GM21717 (cell line): Measurements from ENCODE around the gene PRKX.
A peak's percentile ranks its signal among the peaks of the same experiment; 100 is the strongest.
"Not testable (repeated sequence)": the region's sequence is repeated elsewhere in the genome, so short reads cannot be mapped to it uniquely, and the experiment has no call there.

Experiments
- ATAC-seq: cut with Tn5 transposase; IDR thresholded peaks from one replicate; pipeline ENCODE4 v1.9.1; 2021; ENCODE audit warnings: mild to moderate bottlenecking, moderate library complexity; ENCODE audit not compliant: unreplicated experiment

Gene PRKX

DNA sequence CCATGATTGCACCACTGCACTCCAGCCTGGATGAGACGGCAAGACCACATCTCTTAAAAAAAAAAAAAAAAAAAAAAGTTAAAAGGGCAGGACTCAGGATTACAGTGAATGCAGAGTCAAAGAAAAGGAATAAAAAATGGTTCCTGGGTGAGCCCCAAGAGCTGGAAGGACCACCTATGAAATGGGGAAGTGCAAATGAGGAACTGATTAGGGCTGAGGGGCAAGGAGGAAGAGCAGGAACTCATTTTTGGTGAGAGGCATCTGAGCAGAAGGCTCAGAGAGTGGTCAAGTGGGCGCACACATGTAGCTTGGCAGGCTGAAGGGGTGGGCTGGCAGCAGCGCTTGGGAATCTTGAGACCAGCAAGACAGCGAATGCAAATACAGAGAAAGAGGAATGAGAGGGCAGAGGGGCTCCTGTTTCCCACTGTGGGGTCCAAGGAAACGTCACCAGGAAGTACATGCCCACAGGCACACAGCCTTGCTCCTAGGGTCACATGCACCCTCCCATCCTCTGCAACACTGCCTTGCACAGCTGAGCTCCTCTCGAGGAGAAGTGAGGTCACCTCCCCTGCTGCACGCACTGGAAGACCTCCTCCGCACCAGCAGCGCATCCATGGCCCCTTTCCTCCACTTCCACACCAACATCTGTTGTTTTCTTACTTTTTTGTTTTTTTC is 49.7 kb downstream of the PRKX start:
- ATAC-seq, result not testable (repeated sequence)

DNA sequence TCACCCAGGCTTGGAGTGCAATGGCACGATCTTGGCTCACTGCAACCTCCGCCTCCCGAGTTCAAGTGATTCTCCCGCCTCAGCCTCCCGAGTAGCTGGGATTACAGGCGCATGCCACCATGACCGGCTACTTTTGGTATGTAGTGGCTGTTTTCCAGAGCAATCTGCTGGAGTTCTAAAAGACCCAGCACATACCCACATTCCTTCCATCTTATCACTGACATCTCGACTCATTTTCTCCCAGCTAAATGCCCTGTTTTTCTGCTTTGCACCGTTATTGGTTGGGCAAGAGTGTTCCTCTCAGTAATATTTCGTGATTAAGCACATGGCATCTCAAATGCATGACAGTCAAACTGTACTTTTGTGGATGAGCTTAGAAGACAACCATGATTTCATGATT is 53.7 kb downstream of the PRKX start:
- no peak for ATAC-seq

DNA sequence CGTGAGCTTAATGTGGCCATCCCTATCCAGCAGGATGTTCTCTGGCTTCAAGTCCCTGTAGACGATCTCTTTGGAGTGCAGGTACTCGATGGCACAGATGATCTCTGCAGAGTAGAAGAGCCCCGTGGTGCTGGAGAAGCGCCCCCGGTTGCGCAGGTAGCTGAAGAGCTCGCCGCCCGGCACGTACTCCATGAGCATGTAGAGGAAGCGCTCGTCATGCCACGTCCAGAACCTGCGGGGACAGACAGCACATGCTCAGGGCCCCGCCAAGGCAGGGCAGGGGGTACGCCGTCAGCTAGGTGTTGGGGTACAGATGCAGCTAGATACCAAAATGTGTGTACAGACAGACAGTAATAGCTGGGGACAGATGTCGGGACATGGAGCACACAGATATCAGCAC is 58.3 kb downstream of the PRKX start:
- no peak for ATAC-seq

DNA sequence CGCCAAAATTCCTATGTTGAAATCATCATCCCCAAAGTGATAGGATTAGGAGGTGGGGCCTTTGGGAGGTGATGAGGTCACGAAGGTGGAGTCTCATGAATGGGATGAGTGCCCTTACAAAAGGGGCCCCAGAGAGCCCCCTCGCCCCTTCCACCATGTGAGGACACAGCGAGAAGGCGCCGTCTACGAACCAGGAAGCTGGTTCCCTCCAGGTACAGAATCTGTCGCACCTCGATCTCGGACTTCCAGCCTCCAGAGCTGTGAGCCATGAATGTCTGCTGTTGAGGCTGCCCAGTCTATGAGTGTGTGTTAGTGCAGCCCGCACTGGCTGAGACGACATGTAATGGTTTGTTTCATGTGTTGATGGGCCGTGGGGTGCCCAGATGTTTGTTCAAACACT is 60.3 kb downstream of the PRKX start:
- ATAC-seq, result no peak

DNA sequence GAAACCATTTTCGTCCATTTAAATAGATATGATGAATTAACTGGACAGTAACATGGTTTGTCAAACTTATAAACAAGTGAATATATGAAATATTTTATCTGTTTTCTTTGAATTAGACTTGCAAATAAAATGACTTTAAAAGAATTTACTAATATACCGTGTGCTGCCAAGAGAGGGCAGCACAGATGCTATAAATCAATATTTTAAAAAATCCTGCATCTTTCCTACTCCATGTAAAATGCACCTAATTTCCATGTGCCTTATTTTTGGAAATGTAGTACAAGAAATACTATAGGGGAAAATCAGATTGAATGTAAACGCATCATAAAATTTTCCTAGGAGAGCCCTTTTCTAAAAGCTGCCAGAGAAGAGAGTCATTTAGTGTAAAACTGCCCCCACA is 62.2 kb downstream of the PRKX start:
- ATAC-seq, result no peak

DNA sequence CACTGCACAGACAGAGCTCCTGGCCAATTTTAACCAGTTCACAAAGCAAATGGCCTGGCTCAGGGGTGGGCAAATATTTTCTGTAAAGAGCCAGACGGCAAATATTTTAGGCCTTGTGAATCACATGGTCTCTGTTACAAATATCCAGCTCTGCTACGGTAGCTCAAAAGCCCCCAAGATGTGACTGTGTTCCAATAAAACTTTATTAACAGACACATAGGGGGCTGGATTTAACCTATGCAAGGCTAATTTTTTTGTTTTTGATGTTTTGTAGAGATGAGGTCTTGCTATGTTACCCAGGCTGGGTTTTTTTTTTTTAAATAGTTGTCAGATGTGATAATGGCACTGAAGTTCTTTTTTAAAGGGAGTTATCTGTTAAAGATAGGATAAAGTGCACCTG is 65.4 kb downstream of the PRKX start:
- no peak for ATAC-seq

DNA sequence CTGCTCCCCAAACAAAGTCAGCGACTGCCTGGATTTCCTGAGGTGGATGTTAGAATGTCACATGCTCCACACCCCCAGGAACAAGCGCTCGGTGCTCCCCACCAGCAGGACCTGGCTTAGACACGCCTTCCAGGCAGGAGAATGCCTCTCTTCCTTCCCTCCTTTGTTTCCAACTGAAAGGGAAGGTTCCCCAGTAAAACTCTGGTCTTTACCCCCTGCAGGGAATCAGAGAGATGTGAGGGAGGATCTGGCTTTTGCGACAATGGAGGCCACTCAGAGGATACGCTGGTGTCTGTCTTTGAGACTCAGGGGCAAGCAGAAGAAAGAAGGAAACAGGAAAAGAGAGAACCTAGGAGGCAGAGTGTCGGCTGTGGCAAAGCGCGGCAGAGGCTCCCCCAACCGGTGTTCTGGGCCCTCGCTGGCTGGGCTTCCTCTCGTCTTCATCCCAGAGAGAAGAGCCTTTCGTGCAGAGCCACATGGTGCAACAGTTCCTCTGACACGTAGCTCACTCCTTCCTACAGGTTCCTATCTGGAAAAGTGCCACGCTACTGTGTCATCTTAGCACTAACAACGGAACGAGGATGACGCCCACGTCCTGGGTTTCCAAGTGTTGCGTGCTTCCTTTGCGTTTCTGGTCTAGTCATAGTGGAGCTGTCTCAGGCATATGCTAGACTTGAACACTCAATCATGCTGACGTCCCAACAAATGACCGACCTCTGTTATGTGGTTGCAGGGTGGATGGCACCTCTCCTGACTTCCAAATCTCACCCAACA is 73.4 kb downstream of the PRKX start:
- not testable (repeated sequence) for ATAC-seq

DNA sequence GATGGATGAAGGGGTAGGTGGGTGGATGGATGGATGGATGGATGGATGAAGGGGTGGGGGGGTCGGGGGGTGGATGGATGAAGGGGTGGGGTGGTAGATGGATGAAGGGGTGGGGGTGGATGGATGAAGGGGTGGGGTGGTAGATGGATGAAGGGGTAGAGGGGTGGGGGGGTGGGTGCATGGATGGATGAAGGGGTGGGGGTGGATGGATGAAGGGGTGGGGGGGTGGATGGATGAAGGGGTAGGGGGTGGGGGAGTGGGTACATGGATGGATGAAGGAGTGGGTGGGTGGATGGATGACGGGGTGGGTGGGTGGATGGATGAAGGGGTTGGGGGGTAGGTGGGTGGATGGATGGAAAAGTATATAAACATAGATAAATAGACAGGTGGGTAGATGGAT is 74.2 kb downstream of the PRKX start:
- ATAC-seq, result no peak

DNA sequence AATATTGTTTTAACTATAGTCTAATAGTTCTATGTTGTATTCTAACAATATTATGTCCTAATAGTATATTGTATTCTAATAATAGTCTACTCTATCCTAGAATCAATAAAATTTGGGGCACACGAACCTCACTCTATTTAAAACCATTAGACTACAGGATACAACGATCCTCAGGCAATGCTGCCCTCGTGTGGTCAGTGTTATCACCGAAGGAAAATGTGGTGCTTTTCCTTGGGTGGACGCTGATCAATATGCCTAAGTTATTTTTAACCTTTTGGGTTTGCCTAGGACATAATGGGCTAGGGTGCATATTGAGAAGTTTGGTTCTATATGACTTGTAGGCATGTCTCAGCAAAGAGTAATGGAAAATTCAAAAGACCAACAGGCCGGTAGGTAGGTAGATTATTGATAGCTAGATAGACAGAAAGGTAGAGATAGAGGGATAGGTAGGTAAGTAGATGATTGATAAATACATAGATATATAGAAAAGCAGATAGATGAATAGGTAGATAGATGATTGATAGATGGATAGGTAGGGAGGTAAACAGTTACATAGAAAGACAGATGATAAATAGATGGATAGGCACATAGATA is 75.1 kb downstream of the PRKX start:
- peak; percentile 73 for ATAC-seq

DNA sequence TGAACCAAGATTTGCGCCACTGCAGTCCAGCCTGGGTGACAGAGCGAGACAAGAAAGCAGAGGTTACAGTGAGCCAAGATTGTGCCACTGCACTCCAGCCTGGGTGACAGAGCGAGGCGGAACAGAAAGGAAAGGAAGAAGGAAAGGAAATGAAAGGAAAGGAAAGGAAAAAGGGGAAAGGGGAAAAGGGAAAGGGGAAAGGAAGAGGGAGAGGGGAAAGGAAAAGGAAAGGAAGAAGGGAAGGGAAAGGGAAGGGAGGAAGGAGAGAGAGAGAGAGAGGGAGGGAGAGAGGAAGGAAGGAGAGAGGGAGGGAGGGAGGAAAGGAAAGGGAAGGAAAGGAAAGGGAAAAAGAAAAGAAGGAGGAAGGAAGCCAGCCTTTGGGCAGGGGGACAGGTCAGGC is 76.6 kb downstream of the PRKX start:
- ATAC-seq, result no peak

DNA sequence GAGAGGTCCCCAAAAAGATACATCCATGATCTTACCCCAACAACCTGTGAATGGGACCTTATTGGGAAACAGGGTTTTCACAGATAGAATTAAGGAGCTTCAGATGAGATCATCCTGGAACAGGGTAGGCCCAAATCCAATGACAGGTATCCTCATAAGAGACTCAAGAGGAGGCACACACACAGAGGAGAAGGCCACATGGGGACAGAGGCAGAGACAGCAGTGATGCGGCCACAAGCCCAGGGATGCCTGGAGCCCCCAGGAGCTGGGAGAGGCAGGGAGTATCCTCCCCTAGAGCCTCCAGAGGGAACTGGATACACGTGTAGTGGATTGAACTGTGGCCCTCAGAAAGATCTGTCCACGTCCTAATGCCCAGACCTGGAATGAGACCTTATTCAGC is 82.3 kb downstream of the PRKX start:
- ATAC-seq, result no peak

DNA sequence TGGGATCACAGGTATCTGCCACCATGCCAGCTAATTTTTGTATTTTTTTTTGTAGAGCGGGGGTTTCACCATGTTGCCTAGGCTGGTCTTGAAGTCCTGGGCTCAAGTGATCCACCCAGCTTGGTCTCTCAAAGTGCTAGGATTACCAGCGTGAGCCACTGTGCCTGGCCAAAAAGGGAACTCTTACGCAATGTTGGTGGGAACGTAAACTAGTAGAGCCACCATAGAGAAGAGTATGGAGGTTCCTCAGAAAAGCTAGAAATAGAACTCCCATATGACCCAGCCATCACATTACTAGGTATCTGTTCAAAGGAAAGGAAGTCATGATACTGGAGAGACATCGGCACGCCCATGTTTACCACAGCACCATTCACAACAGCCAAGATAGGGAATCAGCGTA is 85.9 kb downstream of the PRKX start:
- ATAC-seq, result no peak

DNA sequence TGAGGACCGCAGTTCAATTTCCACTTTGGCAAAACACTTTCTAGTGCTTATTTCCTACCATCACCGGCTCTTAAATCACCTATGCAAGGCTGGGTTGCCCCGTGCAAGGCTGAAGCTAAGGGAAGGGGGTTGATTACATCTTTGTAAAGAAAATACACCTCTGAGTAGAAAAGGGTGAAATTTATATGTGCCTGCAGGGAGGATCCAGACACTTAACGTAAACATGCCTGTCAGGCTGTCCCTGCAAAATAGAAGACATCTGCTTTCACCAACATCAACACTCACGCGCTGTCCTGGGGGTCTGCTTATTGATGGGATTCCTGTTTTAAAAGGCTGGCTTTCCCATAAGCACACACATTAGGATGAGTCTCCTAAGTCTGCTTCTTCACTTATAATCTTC is 92.0 kb downstream of the PRKX start:
- ATAC-seq, result no peak

DNA sequence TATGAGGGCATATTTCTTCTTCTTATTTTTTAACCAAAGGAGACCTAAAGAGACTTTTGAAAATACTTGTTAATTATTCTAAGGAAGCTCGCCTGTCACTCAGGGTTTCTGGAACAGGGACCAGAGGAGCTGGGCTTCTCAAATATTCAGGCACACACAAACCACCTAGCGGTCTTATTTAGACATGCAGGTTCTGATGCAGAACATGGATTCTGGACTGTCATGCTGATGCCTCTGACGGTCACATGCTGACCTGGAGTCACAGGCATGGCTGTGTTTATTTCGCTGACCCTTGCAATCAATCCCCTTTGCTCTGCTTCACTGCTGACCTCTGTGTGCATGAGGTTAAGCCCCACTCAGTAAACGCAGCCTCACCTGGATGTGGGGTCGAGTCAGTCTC is 101.7 kb downstream of the PRKX start:
- ATAC-seq, result not testable (repeated sequence)

DNA sequence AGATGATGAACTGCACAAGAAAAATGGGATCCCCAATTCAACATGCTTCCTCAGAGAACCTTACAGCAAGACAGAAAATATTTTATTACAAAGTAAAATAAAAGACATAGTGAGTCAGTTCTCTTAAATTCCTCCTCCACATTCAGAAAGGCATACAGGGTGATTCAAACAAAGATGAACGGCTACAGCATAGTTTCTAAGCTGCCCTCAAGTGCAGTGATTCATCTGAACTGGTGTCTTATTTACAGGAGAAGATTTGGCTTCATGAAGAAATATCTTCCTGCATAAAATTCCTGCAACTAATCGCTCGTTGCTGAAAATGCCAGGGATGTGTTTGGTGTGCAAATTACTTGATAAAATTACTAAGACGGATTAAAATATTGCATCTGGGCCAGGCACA is 103.6 kb downstream of the PRKX start:
- ATAC-seq, result no peak

DNA sequence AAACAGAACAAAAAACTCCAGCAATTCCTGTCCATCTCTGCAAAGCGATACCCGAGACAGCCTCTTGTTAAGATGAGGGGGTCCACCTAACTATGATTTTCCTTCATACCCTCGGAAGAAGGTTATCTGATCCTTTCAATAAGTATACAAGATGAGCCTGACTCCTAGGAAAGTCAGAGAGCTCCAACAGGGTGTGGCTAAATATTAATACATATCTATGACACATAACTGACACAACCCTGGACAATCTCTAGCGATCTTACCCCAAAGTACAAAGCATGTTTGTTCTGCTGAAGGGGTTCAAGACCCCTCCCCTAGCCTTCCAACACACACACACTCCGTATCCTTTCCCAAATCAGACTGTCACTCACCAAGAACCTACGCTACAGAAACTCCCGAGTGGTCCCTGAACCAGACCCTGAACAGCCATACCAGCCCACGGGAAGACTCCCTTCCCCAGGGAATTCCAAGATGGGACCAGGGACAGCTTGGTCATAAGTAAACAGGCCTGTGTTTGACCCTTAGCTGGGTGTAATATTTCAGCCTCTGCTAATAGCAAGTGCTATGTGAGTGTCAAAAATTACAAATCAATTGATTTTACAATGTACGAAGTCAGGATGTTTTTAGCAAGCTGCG is 110.3 kb downstream of the PRKX start:
- no peak for ATAC-seq

DNA sequence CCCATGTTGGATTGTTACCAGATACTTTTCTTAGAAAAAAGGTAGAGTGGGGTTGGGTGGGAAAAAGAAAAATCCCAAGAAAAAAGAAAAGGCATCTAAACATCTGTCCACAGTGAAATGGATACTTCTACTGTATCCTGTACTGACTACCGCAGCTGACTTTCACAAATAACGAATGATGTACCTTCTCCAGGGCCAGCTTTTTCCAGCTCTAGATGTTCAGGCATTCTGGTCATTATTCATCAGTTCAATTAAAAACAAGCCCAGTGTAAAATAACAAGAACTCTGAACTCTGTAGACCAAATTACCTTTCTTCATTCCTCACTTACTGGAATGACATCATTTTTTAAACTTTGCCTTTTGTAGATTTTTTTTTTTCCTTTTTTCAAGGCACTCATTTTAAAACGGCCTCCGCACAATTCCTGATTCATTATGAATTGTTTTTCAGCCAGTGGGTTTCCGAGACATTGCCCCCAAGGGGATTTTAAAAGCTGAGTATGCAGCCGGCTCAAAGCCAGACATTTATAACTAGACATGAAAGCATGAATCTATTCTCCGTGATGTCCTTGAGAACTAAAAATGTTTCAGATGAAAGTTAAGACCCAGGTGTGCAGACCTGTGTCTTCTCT is 113.5 kb downstream of the PRKX start:
- no peak for ATAC-seq

DNA sequence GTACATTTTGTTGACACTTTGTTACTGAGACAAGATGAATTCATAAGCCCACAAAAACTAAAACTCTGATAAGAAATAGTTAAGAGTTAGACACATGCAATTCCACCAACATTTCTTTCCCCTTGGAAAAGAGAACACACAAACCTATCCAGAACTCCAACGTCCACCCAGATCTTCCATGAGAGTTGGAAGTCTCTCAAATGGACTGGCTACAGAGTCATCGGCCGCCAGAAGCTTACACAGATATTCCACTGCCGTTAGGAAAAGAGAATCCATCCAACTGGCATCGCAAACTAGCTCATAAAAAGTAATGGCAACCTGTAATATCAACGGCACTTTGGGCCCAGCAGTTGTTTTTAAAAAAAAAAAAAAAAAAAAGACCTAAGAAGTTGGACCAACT is 114.7 kb downstream of the PRKX start:
- no peak for ATAC-seq

DNA sequence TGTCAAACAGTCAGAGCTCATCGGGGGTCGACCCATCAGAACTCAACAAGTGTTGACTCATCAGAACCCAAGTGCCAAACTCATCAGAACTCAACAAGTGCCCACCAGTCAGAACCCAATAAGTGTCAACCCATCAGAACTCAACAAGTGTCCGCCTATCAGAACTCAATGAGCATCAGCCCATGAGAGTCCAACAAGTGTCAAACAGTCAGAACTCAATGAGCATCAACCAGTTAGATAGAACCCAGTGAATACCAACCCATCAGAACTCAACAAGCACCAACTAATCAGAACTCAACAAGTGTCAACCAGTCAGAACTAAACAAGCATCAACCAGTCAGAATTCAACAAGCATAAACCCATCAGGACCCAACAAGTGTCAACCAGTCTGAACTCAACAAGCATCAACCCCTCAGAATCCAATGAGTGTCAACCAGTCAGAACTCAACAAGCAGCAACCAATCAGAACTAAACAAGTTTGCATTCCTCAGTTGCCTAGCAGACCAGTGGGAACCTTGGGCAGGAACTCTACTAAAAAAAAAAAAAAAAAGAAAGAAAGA is 115.3 kb downstream of the PRKX start:
- no peak for ATAC-seq

DNA sequence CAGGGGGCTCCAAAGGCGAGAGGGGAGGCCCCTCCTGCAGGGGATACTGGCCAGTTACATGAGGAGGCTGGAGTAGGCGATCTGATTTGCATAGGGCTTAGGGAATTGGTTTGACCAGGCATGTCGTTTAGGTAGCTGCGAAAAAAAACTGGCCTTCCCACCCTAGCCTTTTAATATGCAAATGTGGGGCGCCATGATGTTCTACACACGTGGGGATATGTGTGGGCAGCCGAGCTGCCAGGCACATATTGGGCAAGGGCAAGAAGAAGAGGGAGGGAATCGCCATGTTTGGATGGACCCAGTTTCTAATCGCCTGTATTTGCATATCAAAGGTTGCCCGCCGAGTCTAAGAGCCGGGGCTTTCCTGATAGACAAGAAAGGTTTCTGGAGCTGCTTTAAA is 121.3 kb downstream of the PRKX start:
- no peak for ATAC-seq

DNA sequence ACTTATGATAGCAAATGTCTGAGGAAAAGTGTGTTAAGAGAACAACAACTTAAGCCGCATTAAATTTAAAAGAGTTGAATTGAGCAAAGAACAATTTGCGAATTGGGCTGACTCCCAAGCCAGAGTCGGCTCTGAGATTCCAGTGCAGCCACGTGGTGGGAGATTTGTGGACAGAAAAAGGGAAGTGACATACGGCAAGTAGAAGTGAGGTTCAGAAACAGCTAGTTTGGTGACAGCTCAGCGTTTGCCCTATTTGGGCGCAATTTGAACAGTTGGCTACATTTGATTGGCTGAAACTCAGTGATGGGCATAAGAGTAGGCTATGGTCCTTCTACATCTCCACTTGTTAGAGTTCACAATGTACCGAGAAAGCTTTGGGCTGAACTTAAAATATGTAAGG is 124.0 kb downstream of the PRKX start:
- ATAC-seq, result no peak
